Rectal smooth muscle tissue (tissue), 1 donor: ENCODE measurements around the gene UBB.
"Not testable (repeated sequence)": the region's sequence is repeated elsewhere in the genome, so short reads cannot be mapped to it uniquely, and the experiment has no call there.

Source experiments
- H3K27ac ChIP-seq: one replicate; pipeline ENCODE4 v1.7.0; 2013; ENCODE audit warnings: low read depth, low read length, inconsistent platforms
- H3K27me3 ChIP-seq: one replicate; pipeline ENCODE4 v1.7.0; 2013; ENCODE audit warnings: low read length; ENCODE audit not compliant: control insufficient read depth, insufficient read depth
- H3K36me3 ChIP-seq: one replicate; pipeline ENCODE4 v1.7.0; 2013; ENCODE audit warnings: low read length; ENCODE audit not compliant: control insufficient read depth, insufficient read depth
- H3K4me1 ChIP-seq: one replicate; pipeline ENCODE4 v1.7.0; 2013; ENCODE audit warnings: low read length; ENCODE audit not compliant: control insufficient read depth, insufficient read depth
- H3K4me3 ChIP-seq: one replicate; pipeline ENCODE4 v1.7.0; 2013; ENCODE audit warnings: low read length
- H3K9ac ChIP-seq: one replicate; pipeline ENCODE4 v1.7.0; 2013; ENCODE audit warnings: low read length

Gene UBB

GRCh38 chr17:16379654-16380053 lies 1.2 kb upstream of the UBB start:
- Histone ChIP-seq H3K4me3 (no peak overlapping the region), H3K4me1 (peaks cover 5% of the 10 kb centered on the region), H3K27ac (no peak overlapping the region), H3K27me3 (no peaks in the 10 kb centered on the region), H3K9ac (no peak overlapping the region), H3K36me3 (peaks cover 7% of the 10 kb centered on the region)

- peak overlapping the region; percentile 87 for H3K27ac ChIP-seq
- H3K36me3 ChIP-seq = peaks cover 7% of the 10 kb centered on the region
- H3K9ac ChIP-seq = peak overlapping the region; percentile 96
- peak overlapping the region; percentile 88 for H3K4me3 ChIP-seq
- H3K27me3 ChIP-seq = no peaks in the 10 kb centered on the region
- H3K4me1 ChIP-seq = peaks cover 5% of the 10 kb centered on the region
Measured at GRCh38 chr17:16381496-16381820, 567 bp downstream of the UBB start.

- Histone ChIP-seq H3K27ac (no peak overlapping the region), H3K36me3 (peaks cover 7% of the 10 kb centered on the region), H3K9ac (no peak overlapping the region), H3K27me3 (no peaks in the 10 kb centered on the region), H3K4me3 (no peak overlapping the region), H3K4me1 (peaks cover 5% of the 10 kb centered on the region)
Measured at GRCh38 chr17:16383216-16383615, 2.3 kb downstream of the UBB start.

GRCh38 chr17:16383772-16384287 lies 2.9 kb downstream of the UBB start:
- no peak overlapping the region for H3K27ac ChIP-seq

GRCh38 chr17:16384557-16384956 lies 3.7 kb downstream of the UBB start:
- Histone ChIP-seq H3K4me3 (no peak overlapping the region), H3K4me1 (peaks cover 5% of the 10 kb centered on the region), H3K27ac (no peak overlapping the region), H3K9ac (no peak overlapping the region), H3K36me3 (peaks cover 7% of the 10 kb centered on the region), H3K27me3 (no peaks in the 10 kb centered on the region)

More at GRCh38 chr17:16383772-16384287, 2.9 kb downstream of the UBB start:
- Histone ChIP-seq H3K27me3 (no peaks in the 10 kb centered on the region), H3K4me1 (peaks cover 5% of the 10 kb centered on the region), H3K9ac (no peak overlapping the region), H3K4me3 (no peak overlapping the region), H3K36me3 (peaks cover 7% of the 10 kb centered on the region)

- H3K27me3 ChIP-seq, H3K4me1 ChIP-seq, H3K36me3 ChIP-seq, H3K27ac ChIP-seq, H3K4me3 ChIP-seq, H3K9ac ChIP-seq: not testable (repeated sequence)
Measured at GRCh38 chr17:16386126-16386507, 5.2 kb downstream of the UBB start.

- H3K27me3 ChIP-seq = no peaks in the 10 kb centered on the region
- no peaks in the 10 kb centered on the region for H3K4me1 ChIP-seq
- no peaks in the 10 kb centered on the region for H3K36me3 ChIP-seq
- H3K9ac ChIP-seq = no peak overlapping the region
- H3K4me3 ChIP-seq = no peak overlapping the region
- H3K27ac ChIP-seq = no peak overlapping the region
Measured at GRCh38 chr17:16391451-16391850, 10.6 kb downstream of the UBB start.

- not testable (repeated sequence) for H3K4me3 ChIP-seq, H3K9ac ChIP-seq, H3K4me1 ChIP-seq, H3K36me3 ChIP-seq, H3K27me3 ChIP-seq, H3K27ac ChIP-seq
Measured at GRCh38 chr17:16392491-16392890, 11.6 kb downstream of the UBB start.

- not testable (repeated sequence) for H3K4me3 ChIP-seq, H3K36me3 ChIP-seq, H3K27me3 ChIP-seq, H3K27ac ChIP-seq, H3K9ac ChIP-seq, H3K4me1 ChIP-seq
Measured at GRCh38 chr17:16395887-16396286, 15.0 kb downstream of the UBB start.

GRCh38 chr17:16396693-16397092 lies 15.8 kb downstream of the UBB start:
- H3K36me3 ChIP-seq, H3K4me1 ChIP-seq, H3K27me3 ChIP-seq, H3K9ac ChIP-seq, H3K27ac ChIP-seq, H3K4me3 ChIP-seq: not testable (repeated sequence)

GRCh38 chr17:16398270-16399267 lies 17.7 kb downstream of the UBB start:
- H3K27ac ChIP-seq = no peak overlapping the region
- no peaks in the 10 kb centered on the region for H3K27me3 ChIP-seq
- H3K4me3 ChIP-seq = no peak overlapping the region
- no peak overlapping the region for H3K9ac ChIP-seq
- H3K36me3 ChIP-seq = no peaks in the 10 kb centered on the region
- no peaks in the 10 kb centered on the region for H3K4me1 ChIP-seq

GRCh38 chr17:16403847-16404246 lies 23.0 kb downstream of the UBB start:
- H3K36me3 ChIP-seq, H3K9ac ChIP-seq, H3K27ac ChIP-seq, H3K4me1 ChIP-seq, H3K4me3 ChIP-seq, H3K27me3 ChIP-seq: not testable (repeated sequence)
